Endothelial cell of umbilical vein (primary cell): Measurements from ENCODE around the gene FBXL14. TPM values are rescaled to one million over a fixed set of nuclear protein-coding genes. Genes with fewer than 3 reads are reported as not detected.

ENCODE experiments used
- BruUV-seq: library from RNA; stranded (reverse); fragments of 400-500 nt; replicated peaks from 2 replicates; lab custom pipeline; 2021; lab: Mats Ljungman, UMichigan
- CTCF ChIA-PET: fragments of 300-600, 350-600 bp; sonication (Branson Sonifier 250); formaldehyde crosslinking; loops from one replicate; lab custom pipeline; 2021; ENCODE audit warnings: antibody characterized with exemption, inconsistent platforms; lab: Charles Lee
- POLR2A ChIA-PET: fragments of 300-600, 350-600 bp; sonication (Branson Sonifier 250); formaldehyde crosslinking; loops from one replicate; lab custom pipeline; 2021; ENCODE audit warnings: antibody characterized with exemption, inconsistent platforms; lab: Charles Lee
- DNase-seq: peaks from one replicate; pipeline ENCODE4 v3.0.0-alpha.2; 2011; ENCODE audit warnings: low read depth, low spot score
- FAIRE-seq: peaks from 2 replicates; lab custom pipeline; 2011; peaks lifted over from hg19 to GRCh38; lab: Jason Lieb, UNC
- H2AFZ ChIP-seq: 2 replicates; pipeline ENCODE4 v1.6.0; 2012; ENCODE audit warnings: low read depth, low read length, control low read depth, inconsistent platforms
- H3K27ac ChIP-seq: 2 replicates; pipeline ENCODE4 v1.5.1; 2011; ENCODE audit warnings: low read depth, mild to moderate bottlenecking, control low read depth, low read length, moderate library complexity; ENCODE audit not compliant: insufficient read depth
- H3K27me3 ChIP-seq, 2 experiments: 2 replicates each; pipeline versions ENCODE4 v1.6.0 to v1.6.1; 2011; ENCODE audit warnings: low read length in 2 of 2, mixed read lengths in 1 of 2; ENCODE audit not compliant: control insufficient read depth in 2 of 2, insufficient read depth in 2 of 2
- H3K36me3 ChIP-seq, 2 experiments: 2 replicates in 1 of 2; 3 replicates in 1 of 2; pipeline ENCODE4 v1.5.1; 2011; ENCODE audit warnings: low read length in 2 of 2, mild to moderate bottlenecking in 1 of 2, moderate library complexity in 1 of 2; ENCODE audit not compliant: control insufficient read depth in 2 of 2, insufficient read depth in 2 of 2; ENCODE audit errors: extremely low read depth in 1 of 2
- H3K4me1 ChIP-seq: 3 replicates; pipeline ENCODE4 v1.5.1; 2011; ENCODE audit warnings: mild to moderate bottlenecking, low read length; ENCODE audit not compliant: control insufficient read depth, insufficient read depth; ENCODE audit errors: extremely low read depth
- H3K4me2 ChIP-seq: 2 replicates; pipeline ENCODE4 v1.6.1; 2011; ENCODE audit warnings: low read length, control low read depth, mixed read lengths; ENCODE audit not compliant: insufficient read depth
- H3K4me3 ChIP-seq, 3 experiments: fragments of 200-600 bp in 1 of 3; sonication (generic), shearing (Covaris generic) in 1 of 3; replicated peaks in 1 of 3; 2 replicates each; pipeline ENCODE4 v1.5.1; 2011 to 2016; ENCODE audit warnings: control low read depth in 3 of 3, low read length in 3 of 3, mild to moderate bottlenecking in 2 of 3, inconsistent platforms in 1 of 3, low read depth in 1 of 3, moderate library complexity in 1 of 3; ENCODE audit not compliant: insufficient read depth in 1 of 3
- H3K79me2 ChIP-seq: 2 replicates; pipeline ENCODE4 v1.6.0; 2012; ENCODE audit warnings: low read length, inconsistent platforms; ENCODE audit not compliant: control insufficient read depth, insufficient read depth
- H3K9ac ChIP-seq: replicated peaks from 2 replicates; pipeline ENCODE3; 2011; ENCODE audit warnings: low read length, control low read depth; ENCODE audit not compliant: insufficient read depth; ENCODE audit errors: extremely low read depth
- H3K9me1 ChIP-seq: replicated peaks from 3 replicates; pipeline ENCODE4 v1.6.0; 2011; ENCODE audit warnings: mild to moderate bottlenecking, low read length; ENCODE audit not compliant: control insufficient read depth, insufficient read depth; ENCODE audit errors: extremely low read depth
- H3K9me3 ChIP-seq: replicated peaks from 2 replicates; pipeline ENCODE4 v1.5.1; 2012; ENCODE audit warnings: low read length, inconsistent platforms; ENCODE audit not compliant: control insufficient read depth, insufficient read depth
- H4K20me1 ChIP-seq: replicated peaks from 2 replicates; pipeline ENCODE3; 2011; ENCODE audit warnings: mild to moderate bottlenecking, low read length; ENCODE audit not compliant: control insufficient read depth, insufficient read depth; ENCODE audit errors: extremely low read depth
- EZH2 ChIP-seq: IDR thresholded peaks from 2 replicates; pipeline ENCODE4 v1.6.1; 2012; ENCODE audit warnings: borderline replicate concordance, low read depth, mild to moderate bottlenecking, moderate library complexity, low read length, inconsistent platforms; ENCODE audit not compliant: severe bottlenecking
- GATA2 ChIP-seq: IDR thresholded peaks from 2 replicates; pipeline ENCODE4 v1.7.0; 2011; ENCODE audit warnings: low read depth, mild to moderate bottlenecking, moderate library complexity, mixed read lengths, low read length; ENCODE audit not compliant: insufficient read length, insufficient read depth
- JUN ChIP-seq: IDR thresholded peaks from 2 replicates; pipeline ENCODE4 v1.6.1; 2011; ENCODE audit warnings: borderline replicate concordance, low read depth; ENCODE audit not compliant: insufficient read length, insufficient read depth
- MYC ChIP-seq: IDR thresholded peaks from one replicate; pipeline ENCODE4 v1.6.1; 2011; ENCODE audit warnings: mild to moderate bottlenecking, low read depth, low read length
- POLR2A ChIP-seq: IDR thresholded peaks from 2 replicates; pipeline ENCODE4 v1.6.1; 2012; ENCODE audit warnings: low read depth, mild to moderate bottlenecking, control low read depth, low read length
- POLR2AphosphoS5 ChIP-seq: IDR thresholded peaks from 2 replicates; pipeline ENCODE4 v1.6.1; 2012; ENCODE audit warnings: low read depth, mild to moderate bottlenecking, control low read depth, low read length, moderate library complexity; ENCODE audit not compliant: insufficient read depth
- dilution Hi-C: fragments of 300-500 bp; cut with MboI; formaldehyde crosslinking; loops from one replicate; pipeline ENCODE4 v1.15.0; 2019; ENCODE audit warnings: low sequenced_read_pairs; ENCODE audit not compliant: extremely low pct_ligation_motif_present
- intact Hi-C: fragments of 100-400 bp; cut with micrococcal nuclease; formaldehyde crosslinking; loops from one replicate; pipeline ENCODE4 v1.10.0; 2022
- polyA plus RNA-seq, 4 experiments: library from polyadenylated mRNA; depleted of rRNA in 3 of 4; stranded (reverse) in 3 of 4; unstranded in 1 of 4; fragments of >200 nt; gene quantifications; 2 replicates each; pipeline versions ENCODE4 v1.2.1 to v1.2.3, GENCODE V29; 2011 to 2012; ENCODE audit warnings: missing spikeins in 1 of 4
- total RNA-seq: library from RNA; stranded (reverse); gene quantifications from 2 replicates; pipeline ENCODE4 v1.2.3, GENCODE V29; 2021
- TF ChIP-seq, protein P1 (sequence below), 2 donors: IDR thresholded peaks; 1 replicate in 1 of 2; 2 replicates in 1 of 2; pipeline ENCODE4 v1.5.1; 2011; ENCODE audit warnings: low read length in 2 of 2, mild to moderate bottlenecking in 2 of 2, moderate library complexity in 2 of 2, control low read depth in 1 of 2, inconsistent platforms in 1 of 2, low read depth in 1 of 2; ENCODE audit not compliant: insufficient read depth in 1 of 2; ENCODE audit errors: extremely low read depth in 1 of 2

FBXL14 gene
- total and polyA plus RNA-seq, 2 donors (not counting 3 experiments of a cell fraction or from before 2014, with no cell fraction given) = 11.3 to 15.7 TPM

GRCh38 chr12:1635301-1636095, 41.1 kb upstream of the FBXL14 start:
- intact Hi-C loops = no loop called here
- POLR2A ChIA-PET = interaction anchor here (0.9 kb wide), 1 partner anchor 156 kb away, joined by 3 read pairs; no protein-coding TSS in a partner anchor
- H3K9me1 ChIP-seq = no peaks in the 10 kb centered on the region
- TF ChIP-seq POLR2A (no peak), MYC (no peak), EZH2 (no peak), GATA2 (no peak), JUN (no peak), POLR2AphosphoS5 (no peak)
- TF ChIP-seq, protein P1, sequence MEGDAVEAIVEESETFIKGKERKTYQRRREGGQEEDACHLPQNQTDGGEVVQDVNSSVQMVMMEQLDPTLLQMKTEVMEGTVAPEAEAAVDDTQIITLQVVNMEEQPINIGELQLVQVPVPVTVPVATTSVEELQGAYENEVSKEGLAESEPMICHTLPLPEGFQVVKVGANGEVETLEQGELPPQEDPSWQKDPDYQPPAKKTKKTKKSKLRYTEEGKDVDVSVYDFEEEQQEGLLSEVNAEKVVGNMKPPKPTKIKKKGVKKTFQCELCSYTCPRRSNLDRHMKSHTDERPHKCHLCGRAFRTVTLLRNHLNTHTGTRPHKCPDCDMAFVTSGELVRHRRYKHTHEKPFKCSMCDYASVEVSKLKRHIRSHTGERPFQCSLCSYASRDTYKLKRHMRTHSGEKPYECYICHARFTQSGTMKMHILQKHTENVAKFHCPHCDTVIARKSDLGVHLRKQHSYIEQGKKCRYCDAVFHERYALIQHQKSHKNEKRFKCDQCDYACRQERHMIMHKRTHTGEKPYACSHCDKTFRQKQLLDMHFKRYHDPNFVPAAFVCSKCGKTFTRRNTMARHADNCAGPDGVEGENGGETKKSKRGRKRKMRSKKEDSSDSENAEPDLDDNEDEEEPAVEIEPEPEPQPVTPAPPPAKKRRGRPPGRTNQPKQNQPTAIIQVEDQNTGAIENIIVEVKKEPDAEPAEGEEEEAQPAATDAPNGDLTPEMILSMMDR (IDR thresholded peaks at IDR 0.05; ENCODE audit: extremely low read depth in 1 of 2, insufficient read depth in 1 of 2, low read depth in 1 of 2, low read length in 2 of 2) = no peak
- dilution Hi-C loops = loop anchor here (25.0 kb wide), 1 partner anchor 302 kb away; no protein-coding TSS in a partner anchor
- H3K4me2 ChIP-seq = no peak overlapping the region
- no peaks in the 10 kb centered on the region for H3K4me1 ChIP-seq
- H3K4me3 ChIP-seq = no peak overlapping the region
- no peaks in the 10 kb centered on the region for H3K79me2 ChIP-seq
- H3K36me3 ChIP-seq = no peaks in the 10 kb centered on the region
- BruUV-seq = no TSS peak
- no peaks in the 10 kb centered on the region for H3K9me3 ChIP-seq
- DNase-seq (no peak), FAIRE-seq (no peak)
- no peaks in the 10 kb centered on the region for H4K20me1 ChIP-seq
- no peak overlapping the region for H3K9ac ChIP-seq
- no peak overlapping the region for H2AFZ ChIP-seq
- H3K27me3 ChIP-seq = peaks cover 30 to 34% of the 10 kb centered on the region in 2 experiments
- CTCF ChIA-PET = interaction anchor here (0.6 to 6.2 kb wide), 24 partner anchors 9 to 1083 kb away, joined by 3 to 185 read pairs (median 6); partner anchors contain the start of gene ADIPOR2
- H3K27ac ChIP-seq = no peak overlapping the region
